Measurements from ENCODE around the gene HS6ST2.

GRCh38 chrX:132918523-132918922, 39.9 kb downstream of the HS6ST2 start:
- TF ChIP-seq CTCF (IDR thresholded peaks at IDR 0.05) (no peak), EZH2 (IDR thresholded peaks at IDR 0.05) (no peak)

Data from neural progenitor cell (in vitro differentiated cells).